Measurements from ENCODE around the gene ACTR1B. TPM values are rescaled to one million over a fixed set of nuclear protein-coding genes. Genes with fewer than 3 reads are reported as not detected.
"Not testable (repeated sequence)": the region's sequence is repeated elsewhere in the genome, so short reads cannot be mapped to it uniquely, and the experiment has no call there.

ACTR1B gene
- total RNA-seq, 4 donors from 2014 or later, result 33.2 to 91.2 (median 69.3) TPM

- DNase-seq, result no peak
- Histone ChIP-seq H3K9me3 (no peaks in the 10 kb centered on the region), H3K27ac (no peak overlapping the region), H3K27me3 (no peaks in the 10 kb centered on the region), H3K36me3 (no peaks in the 10 kb centered on the region), H3K4me3 (no peak overlapping the region), H3K4me1 (no peaks in the 10 kb centered on the region)
- TF ChIP-seq POLR2A (IDR thresholded peaks at IDR 0.05), result no peak
- no peak for TF ChIP-seq CTCF (IDR thresholded peaks at IDR 0.05)
- intact Hi-C loops (cut with DNase I; ENCODE audit: low total_unique reads), result no loop called here
Measured at GRCh38 chr2:97675430-97676113, 11.7 kb upstream of the ACTR1B start.

GRCh38 chr2:97673915-97674283 lies 10.1 kb upstream of the ACTR1B start:
- TF ChIP-seq CTCF (IDR thresholded peaks at IDR 0.05) (no peak), POLR2A (IDR thresholded peaks at IDR 0.05) (no peak)
- Histone ChIP-seq H3K4me1 (no peaks in the 10 kb centered on the region), H3K36me3 (no peaks in the 10 kb centered on the region), H3K9me3 (no peaks in the 10 kb centered on the region), H3K4me3 (no peak overlapping the region), H3K27ac (no peak overlapping the region), H3K27me3 (no peaks in the 10 kb centered on the region)
- DNase-seq, result no peak
- intact Hi-C loops (cut with DNase I; ENCODE audit: low total_unique reads), result no loop called here

- Histone ChIP-seq H3K27ac (no peak overlapping the region), H3K27me3 (no peaks in the 10 kb centered on the region), H3K4me1 (no peaks in the 10 kb centered on the region), H3K4me3 (no peak overlapping the region), H3K9me3 (no peaks in the 10 kb centered on the region), H3K36me3 (no peaks in the 10 kb centered on the region)
- intact Hi-C loops (cut with DNase I; ENCODE audit: low total_unique reads), result no loop called here
- DNase-seq, result no peak
- TF ChIP-seq POLR2A (IDR thresholded peaks at IDR 0.05) (no peak), CTCF (IDR thresholded peaks at IDR 0.05) (no peak)
Measured at GRCh38 chr2:97673182-97673914, 9.5 kb upstream of the ACTR1B start.

- DNase-seq; intact Hi-C loops (cut with DNase I; ENCODE audit: low total_unique reads); H3K27ac ChIP-seq; H3K36me3 ChIP-seq; H3K9me3 ChIP-seq; H3K4me3 ChIP-seq; H3K4me1 ChIP-seq; H3K27me3 ChIP-seq: not testable (repeated sequence)
Measured at GRCh38 chr2:97672606-97673140, 8.8 kb upstream of the ACTR1B start.

- no peaks in the 10 kb centered on the region for H3K4me1 ChIP-seq
- no peaks in the 10 kb centered on the region for H3K36me3 ChIP-seq
- no peak for TF ChIP-seq CTCF (IDR thresholded peaks at IDR 0.05)
- no peaks in the 10 kb centered on the region for H3K9me3 ChIP-seq
- H3K27me3 ChIP-seq, result no peaks in the 10 kb centered on the region
- H3K4me3 ChIP-seq, result no peak overlapping the region
- no peak for DNase-seq
- H3K27ac ChIP-seq, result no peak overlapping the region
- intact Hi-C loops (cut with DNase I; ENCODE audit: low total_unique reads), result no loop called here
Measured at GRCh38 chr2:97671526-97671925, 7.7 kb upstream of the ACTR1B start.
